Measurements from ENCODE around the gene ADAD2.

The ADAD2 gene

DNA sequence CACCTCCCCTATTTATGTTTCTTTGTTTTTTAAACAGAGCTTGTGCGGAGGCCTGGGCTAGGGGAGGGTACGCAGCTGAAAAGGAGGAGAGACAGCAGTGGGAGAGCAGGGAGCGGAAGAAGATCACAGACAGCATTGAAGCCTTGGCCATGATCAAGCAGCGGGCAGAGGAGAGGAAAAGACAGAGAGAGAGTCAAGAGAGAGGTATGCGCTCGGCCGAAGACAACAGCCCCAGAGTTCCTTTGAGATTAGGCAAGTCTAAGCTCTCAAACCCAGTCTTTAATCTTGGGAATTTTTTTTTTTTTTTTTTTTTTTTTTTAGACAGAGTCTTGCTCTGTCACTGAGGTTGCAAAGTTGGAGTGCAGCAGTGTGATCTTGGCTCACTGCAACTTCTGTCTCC, 25.2 kb upstream of the ADAD2 start:
- TF ChIP-seq POLR2A (IDR thresholded peaks at IDR 0.05; ENCODE audit: low read depth, low read length): no peak
- no peak for DNase-seq (ENCODE audit: insufficient read length, low spot score)
- no peak for FAIRE-seq

DNA sequence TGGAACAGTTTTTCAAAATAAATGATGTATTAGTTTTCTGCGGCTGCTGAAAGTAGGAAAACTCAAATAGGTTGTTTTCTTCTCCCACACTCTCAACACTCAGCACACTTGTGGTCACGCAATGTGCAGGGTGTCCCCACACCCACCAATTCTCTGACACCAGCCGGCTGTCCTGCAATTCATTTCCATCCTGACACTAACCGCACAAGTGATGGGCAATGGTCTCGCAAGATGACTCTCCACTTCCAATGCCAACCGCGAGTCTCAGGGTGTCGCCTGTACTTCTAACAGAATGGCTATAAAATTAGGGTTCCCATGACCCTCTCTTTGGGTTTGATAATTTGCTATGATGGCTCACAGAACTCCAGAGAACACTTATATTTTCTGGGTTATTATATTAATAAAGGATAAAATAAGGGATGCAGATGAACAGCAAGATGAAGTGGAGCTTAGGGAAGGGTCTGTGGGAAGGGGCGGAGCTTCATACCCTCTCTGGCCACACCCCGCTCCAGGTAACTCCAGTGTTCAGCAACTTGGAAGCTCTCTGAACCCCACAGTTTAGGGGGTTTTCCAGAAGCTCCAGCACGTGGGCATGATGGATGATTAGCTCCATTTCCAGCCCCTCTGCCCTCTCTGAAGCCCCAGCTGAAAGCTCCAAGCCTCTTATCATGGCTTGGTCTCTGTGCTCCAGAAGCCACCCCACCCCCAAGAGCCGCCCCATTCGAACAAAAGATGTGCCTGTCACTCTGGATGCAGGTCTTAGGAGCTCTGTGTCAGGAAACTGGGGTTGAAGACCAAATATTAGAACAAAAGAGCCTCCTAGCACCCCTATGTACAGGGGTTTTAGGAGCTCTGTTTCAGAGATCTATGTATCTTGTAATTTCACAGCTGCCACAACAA, 23.9 kb upstream of the ADAD2 start:
- FAIRE-seq: no peak
- no peak for TF ChIP-seq POLR2A (IDR thresholded peaks at IDR 0.05; ENCODE audit: low read depth, low read length)
- no peak for DNase-seq (ENCODE audit: insufficient read length, low spot score)

- no peak for FAIRE-seq
- TF ChIP-seq POLR2A (IDR thresholded peaks at IDR 0.05; ENCODE audit: low read depth, low read length): no peak
- no peak for DNase-seq (ENCODE audit: insufficient read length, low spot score)
Observed at GRCh38 chr16:84169765-84170310, 21.1 kb upstream of the ADAD2 start.

- no peak for FAIRE-seq
- no peak for DNase-seq (ENCODE audit: insufficient read length, low spot score)
- no peak for TF ChIP-seq POLR2A (IDR thresholded peaks at IDR 0.05; ENCODE audit: low read depth, low read length)
Observed at GRCh38 chr16:84174396-84174795, 16.6 kb upstream of the ADAD2 start.

DNA sequence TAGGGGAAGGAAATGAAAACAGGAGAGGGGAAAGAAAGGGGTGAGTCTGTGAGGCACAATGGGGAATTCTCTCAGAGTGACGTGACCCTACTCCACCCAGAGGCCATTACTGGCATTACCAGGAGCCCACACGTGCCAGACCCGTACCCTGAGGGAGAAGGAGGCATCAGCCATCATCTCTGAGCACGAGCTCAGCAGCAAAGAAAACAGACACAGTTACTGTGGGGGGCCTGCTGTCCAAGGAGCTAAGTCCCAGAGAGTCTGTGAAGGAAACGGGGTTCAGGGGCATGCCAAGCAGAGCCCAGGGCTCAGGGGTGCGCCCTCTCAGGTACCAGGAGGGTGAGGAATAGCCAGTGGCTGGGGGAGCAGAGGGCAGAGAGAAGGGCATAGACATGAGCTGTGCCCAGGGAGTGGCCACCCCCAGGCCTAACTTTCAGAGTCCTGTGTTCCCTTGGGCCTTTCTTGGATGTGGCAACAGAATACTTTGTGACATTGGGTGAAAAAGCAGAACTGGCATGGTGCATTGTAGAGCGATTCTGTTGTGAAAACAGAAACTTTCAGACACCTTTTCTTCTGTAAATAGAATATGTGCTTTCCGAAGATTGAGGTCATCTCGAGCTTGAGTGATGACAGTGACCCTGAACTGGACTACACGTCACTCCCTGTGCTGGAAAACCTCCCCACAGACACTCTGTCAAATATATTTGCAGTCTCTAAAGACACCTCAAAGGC, 15.4 kb upstream of the ADAD2 start:
- TF ChIP-seq POLR2A (IDR thresholded peaks at IDR 0.05; ENCODE audit: low read depth, low read length): no peak
- DNase-seq (ENCODE audit: insufficient read length, low spot score): no peak
- no peak for FAIRE-seq

GRCh38 chr16:84176192-84177053, 14.5 kb upstream of the ADAD2 start:
- TF ChIP-seq POLR2A (IDR thresholded peaks at IDR 0.05; ENCODE audit: low read depth, low read length): no peak
- no peak for DNase-seq (ENCODE audit: insufficient read length, low spot score)
- FAIRE-seq: no peak

DNA sequence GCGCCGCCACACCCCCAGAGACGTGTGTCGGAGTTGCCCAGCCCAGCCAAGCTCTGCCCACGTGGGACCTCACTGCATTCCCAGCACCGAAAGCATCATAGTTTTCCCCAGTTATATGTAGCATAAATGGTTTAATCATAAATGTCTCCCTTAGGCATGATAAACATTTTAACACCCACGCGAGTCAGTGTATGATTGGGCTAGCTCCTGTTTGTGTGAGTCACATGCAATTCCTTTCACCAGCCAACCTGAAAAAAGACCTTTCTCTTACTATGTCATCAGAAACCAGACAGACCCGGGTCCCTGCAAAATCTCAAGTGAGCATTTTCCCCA, 13.2 kb upstream of the ADAD2 start:
- no peak for DNase-seq (ENCODE audit: insufficient read length, low spot score)
- FAIRE-seq: no peak
- TF ChIP-seq POLR2A (IDR thresholded peaks at IDR 0.05; ENCODE audit: low read depth, low read length): no peak

GRCh38 chr16:84178146-84178765, 12.7 kb upstream of the ADAD2 start:
- no peak for TF ChIP-seq POLR2A (IDR thresholded peaks at IDR 0.05; ENCODE audit: low read depth, low read length)
- FAIRE-seq (no peak), DNase-seq (ENCODE audit: insufficient read length, low spot score) (no peak)

GRCh38 chr16:84178892-84179611, 11.9 kb upstream of the ADAD2 start:
- FAIRE-seq (no peak), DNase-seq (ENCODE audit: insufficient read length, low spot score) (no peak)
- no peak for TF ChIP-seq POLR2A (IDR thresholded peaks at IDR 0.05; ENCODE audit: low read depth, low read length)

- no peak for DNase-seq (ENCODE audit: insufficient read length, low spot score)
Observed at GRCh38 chr16:84179612-84180320, 11.2 kb upstream of the ADAD2 start.

GRCh38 chr16:84180519-84181140, 10.3 kb upstream of the ADAD2 start:
- DNase-seq (ENCODE audit: insufficient read length, low spot score) (no peak), FAIRE-seq (no peak)
- no peak for TF ChIP-seq POLR2A (IDR thresholded peaks at IDR 0.05; ENCODE audit: low read depth, low read length)

More at GRCh38 chr16:84179612-84180320, 11.2 kb upstream of the ADAD2 start:
- TF ChIP-seq POLR2A (IDR thresholded peaks at IDR 0.05; ENCODE audit: low read depth, low read length): no peak
- no peak for FAIRE-seq

Data from H54 (cell line).